ENCODE data around the gene ACER3. TPM values are rescaled to one million over a fixed set of nuclear protein-coding genes. Genes with fewer than 3 reads are reported as not detected.
"Not testable (repeated sequence)": the region's sequence is repeated elsewhere in the genome, so short reads cannot be mapped to it uniquely, and the experiment has no call there.

Gene ACER3
- total RNA-seq, 1 experiment from 2014 or later: 12.5 TPM

DNA sequence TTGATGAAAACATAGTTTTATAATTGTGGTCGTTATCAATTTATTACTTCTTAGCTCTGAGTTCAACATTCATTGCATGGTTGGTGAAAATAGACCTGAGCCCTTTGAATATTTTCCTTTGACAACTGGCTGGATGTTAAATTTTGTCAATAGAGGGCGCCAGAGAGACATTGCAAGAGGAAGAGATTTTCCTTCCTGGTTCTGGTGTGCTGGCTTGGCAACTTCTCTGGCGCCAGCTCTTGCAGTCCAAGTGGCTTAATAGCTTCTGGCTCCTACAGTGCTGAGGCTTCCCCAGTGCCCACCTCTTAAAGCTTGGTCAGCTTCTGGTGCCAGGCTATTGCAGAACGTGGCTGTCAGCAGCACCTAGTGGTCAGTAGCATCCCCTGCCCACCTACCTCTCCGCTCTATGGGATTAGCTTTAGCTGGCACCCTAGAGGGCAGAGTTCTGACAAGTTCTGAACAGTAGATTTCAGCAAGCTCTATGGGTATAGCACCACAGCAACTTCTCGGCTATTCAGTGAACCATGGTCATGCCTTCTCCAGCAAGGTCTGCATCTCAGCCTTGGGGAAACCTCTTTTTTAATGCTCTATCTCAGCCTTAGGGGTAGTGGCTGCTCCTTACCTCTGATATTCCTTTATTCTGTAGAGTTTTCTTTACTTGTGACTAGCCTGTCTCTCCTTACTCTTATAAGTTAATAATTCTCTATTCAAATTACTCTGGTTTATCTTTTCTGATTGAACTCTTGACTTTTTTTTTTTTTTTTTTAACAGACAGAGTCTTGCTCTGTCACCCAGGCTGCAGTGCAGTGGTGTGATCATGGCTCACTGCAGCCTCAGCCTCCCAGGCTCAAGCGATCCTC, 59.4 kb downstream of the ACER3 start:
- peak; percentile 80 for DNase-seq (ENCODE audit: low read depth)

DNA sequence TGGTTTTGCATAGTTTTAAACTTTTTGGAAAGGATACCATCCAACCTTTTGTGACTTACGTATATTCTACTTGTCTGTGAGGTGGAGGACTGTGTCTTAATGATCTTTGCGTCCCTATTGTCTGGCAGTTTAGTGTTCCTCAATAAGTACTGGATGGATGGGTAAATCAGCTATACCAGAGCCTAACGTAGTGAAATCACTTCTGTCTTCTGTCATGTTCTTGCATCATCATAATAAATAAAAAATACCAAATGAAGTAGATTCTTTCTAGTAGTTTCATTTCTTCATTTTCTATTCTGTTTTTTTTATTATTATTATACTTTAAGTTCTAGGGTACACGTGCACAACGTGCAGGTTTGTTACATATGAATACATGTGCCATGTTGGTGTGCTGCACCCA, 66.4 kb downstream of the ACER3 start:
- no peak for DNase-seq (ENCODE audit: low read depth)

DNA sequence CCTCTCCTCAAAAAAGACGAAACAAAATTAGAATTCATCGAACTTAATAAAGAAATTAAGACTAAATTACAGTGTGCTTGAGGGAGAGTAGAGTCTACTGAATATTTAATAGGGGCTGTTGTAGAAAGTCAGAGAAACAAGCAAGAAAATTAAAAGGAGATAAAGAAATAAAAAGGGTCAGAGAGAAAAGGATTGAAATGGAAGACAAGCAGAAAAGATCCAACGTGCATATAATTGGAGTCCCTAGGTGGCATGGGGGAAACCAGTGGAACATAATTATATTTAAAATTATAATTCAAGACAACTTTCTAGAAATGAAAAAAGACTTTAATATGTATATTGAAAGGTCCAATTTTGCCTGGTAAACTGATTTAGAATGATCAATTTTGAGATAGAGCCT, 74.3 kb downstream of the ACER3 start:
- no peak for DNase-seq (ENCODE audit: low read depth)

DNA sequence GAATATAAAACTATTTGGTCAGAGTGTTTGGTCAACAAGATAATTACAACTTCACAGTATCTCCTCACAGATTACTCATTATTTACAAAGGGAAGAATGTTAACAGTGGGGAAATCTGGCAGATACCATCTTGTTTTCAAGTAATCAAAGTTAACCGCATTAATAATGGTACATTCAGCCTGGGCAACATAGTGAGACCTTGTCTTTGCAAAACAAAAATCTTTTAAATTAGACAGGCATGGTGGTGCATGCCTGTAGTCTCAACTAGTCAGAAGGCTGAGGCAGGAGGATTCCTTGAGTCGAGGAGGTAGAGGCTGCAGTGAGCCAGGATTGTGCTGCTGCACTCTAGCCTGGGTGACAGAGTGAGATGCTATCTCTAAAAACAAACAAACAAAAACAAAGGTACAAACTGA, 78.5 kb downstream of the ACER3 start:
- DNase-seq (ENCODE audit: low read depth): peak; percentile 2

DNA sequence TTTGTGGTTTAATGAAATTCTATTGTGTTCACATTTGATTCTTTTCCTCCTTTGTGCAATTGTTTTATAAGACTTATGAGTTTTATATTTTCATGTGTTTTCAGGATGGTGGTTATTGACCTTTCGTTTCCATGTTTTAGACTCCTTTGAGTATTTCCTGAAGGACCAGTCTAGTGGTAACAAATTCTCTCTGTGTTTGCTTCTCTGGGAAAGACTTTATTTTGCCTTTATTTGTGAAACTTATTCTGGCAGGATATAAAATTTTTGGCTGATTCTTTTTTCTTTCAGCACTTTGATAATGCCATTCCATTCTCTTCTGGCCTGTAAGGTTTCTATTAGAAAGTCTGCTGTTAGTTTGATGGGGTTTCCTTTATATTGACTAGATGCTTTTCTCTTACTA, 83.5 kb downstream of the ACER3 start:
- no peak for DNase-seq (ENCODE audit: low read depth)

DNA sequence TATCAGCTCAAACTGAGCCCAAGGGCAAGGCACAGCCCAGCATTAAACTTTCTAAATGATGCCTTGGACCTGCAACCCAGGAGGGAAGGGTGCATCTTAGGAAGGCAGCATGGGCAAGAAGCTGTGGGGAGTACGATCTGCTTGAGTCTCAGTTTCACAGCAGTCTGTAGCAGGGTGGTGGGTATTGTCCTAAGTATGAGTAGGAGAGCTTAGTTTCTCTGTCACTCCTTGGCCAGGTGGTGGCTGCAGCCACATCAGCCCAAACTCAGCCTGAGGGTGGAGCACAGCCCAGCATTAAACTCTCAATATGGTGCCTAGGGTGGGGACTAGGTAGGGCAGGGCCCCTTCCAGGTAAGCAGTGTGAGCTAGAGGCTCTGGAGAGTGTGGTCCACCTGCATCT, 85.5 kb downstream of the ACER3 start:
- no peak for DNase-seq (ENCODE audit: low read depth)

DNA sequence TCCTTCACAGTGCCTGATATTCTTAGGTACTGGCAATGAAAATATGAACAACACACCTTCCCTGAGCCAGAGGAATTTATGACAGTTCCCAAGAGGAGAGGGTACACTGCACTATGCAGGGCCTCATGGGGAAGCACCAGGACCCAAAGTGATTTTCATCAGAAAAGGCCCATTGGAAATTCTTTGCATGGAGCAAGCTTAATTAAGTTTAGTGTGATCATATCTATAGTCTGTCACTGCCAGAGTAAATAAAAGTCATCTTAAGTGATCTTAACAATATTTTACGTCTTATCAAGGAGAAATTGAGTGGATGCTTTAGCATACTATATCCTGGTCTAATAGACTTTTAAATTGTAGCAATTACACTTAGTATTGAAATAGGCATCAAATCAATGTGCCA, 86.5 kb downstream of the ACER3 start:
- no peak for DNase-seq (ENCODE audit: low read depth)

DNA sequence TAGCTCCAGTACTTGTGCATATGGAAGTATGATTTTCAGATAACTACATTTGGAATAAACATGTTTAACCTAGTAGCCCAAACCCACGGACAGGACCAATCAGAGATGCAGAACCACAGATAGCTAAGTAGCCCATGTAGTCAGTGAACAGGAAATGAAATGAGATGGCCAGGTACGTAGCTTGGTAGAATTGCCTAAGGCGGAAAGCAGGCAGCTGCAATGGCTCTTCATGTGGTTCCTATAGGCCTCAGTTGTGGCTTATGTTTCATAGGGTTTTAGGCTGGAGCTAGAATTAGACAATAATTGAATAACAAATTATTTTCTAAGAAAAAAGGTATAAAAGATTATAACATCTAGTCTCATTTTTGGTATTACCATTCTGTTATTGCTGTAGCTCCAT, 87.1 kb downstream of the ACER3 start:
- no peak for DNase-seq (ENCODE audit: low read depth)

DNA sequence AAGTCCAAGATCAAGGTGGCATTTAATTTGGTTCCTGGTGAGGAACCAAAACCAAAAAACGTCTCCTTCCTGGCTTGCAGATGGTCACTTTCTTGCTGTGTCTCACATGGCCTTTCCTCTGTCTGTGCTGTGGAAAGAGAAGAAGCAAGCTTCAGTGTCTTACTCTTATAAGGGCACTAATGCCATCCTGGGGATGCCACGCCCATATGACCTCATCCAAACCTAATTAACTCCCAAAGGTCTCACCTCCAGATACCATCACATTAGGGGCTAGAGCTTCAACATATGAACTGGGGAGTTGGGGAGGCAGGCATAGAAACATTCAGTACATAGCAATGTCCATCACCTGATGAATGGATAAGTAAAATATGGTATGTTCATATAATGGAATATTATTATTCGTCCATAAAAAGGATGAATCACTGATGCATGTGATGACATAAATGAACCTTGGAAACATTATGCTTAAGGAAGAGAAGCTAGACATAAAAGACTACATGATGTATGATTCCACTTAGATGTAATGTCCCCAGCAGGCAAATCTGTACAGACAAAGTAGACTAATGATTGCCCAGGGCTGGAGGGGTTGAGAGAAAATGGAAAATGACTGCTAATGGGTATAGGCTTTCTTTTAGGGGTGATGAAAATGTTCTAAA, 94.9 kb downstream of the ACER3 start:
- no peak for DNase-seq (ENCODE audit: low read depth)

DNA sequence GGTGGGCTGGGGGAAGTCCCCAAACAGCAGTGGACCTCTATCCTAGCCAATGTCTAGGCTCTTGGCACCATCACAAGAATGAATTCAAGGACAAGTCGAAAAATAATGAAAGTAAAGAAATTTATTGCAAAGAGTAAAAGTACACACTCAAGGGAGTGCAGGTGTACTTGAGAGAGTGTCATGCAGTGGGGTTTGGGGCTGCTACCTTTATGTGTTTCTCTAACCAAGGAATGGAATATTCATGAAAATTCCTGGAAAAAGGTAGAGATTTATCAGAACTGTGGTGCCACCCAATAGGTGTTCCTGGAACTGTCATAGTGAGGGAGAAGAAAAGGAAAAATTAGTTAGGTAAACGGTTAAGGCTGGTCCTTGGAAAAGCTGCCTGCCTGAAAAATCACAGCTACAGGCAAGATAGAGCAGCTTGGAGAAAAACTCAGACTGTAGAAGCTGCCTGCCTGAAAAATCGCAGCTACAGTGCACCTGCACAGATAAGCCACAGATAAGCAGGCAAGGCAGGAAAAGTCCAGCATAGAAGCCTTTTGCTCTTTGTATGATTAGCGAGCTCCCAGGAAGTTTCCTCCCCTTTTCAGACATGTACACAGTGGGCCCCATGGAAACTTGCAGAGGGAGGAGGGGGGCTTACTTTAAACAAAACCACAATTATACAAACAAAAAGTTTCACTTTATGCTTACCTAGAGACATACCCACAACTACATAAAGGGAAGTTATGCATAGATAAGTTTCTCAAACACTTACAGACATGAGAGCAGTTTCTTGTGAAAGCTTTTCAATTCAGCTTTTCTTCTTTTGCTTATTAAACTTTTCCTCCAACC, 102.1 kb downstream of the ACER3 start:
- DNase-seq (ENCODE audit: low read depth): no peak

DNA sequence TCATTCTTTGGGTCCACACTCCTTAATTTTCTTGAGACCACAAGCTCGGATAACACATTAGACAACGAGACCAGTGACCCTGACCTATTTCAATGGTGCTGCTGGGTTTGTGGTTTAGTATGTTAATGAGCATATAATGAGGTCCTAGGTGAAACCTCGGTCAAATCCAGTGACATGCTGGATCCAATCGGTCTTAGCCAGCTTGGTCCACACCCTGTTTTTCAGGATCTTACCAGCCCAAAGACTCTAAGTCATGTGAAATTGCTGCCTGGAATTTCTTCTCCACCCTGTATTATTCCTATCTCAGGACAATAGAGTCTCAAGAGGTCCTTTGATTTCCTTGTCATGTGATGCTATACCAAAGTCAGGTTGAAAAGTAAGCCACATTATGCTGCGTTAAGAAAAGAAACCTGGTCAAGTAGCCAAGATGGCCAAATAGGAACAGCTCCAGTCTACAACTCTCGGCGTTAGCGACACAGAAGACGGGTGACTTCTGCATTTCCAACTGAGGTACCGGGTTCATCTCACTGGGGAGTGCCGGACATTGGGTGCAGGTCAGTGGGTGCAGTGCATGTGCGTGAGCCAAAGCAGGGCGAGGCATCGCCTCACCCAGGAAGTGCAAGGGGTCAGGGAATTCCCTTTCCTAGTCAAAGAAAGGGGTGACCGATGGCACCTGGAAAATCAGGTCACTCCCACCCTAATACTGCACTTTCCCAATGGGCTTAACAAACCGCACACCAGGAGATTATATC, 102.9 kb downstream of the ACER3 start:
- DNase-seq (ENCODE audit: low read depth): not testable (repeated sequence)

DNA sequence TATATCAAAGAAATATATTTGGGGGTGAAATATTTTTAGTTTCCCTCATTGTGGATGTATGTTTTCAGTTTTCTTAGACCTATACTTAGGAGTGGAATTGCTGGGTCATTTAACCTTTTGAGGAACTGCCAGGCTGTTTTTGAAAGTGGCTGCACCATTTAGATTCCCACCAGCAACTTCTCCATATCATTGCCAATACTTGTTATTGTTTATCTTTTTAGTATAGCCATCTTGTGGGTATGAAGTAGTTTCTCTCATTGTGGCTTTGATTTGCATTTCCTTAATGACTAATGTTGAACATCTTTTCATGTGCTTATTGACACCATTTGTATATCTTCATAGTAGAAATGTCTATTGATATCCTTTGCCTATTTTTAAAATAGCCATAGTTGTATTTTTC, 111.3 kb downstream of the ACER3 start:
- DNase-seq (ENCODE audit: low read depth): no peak

DNA sequence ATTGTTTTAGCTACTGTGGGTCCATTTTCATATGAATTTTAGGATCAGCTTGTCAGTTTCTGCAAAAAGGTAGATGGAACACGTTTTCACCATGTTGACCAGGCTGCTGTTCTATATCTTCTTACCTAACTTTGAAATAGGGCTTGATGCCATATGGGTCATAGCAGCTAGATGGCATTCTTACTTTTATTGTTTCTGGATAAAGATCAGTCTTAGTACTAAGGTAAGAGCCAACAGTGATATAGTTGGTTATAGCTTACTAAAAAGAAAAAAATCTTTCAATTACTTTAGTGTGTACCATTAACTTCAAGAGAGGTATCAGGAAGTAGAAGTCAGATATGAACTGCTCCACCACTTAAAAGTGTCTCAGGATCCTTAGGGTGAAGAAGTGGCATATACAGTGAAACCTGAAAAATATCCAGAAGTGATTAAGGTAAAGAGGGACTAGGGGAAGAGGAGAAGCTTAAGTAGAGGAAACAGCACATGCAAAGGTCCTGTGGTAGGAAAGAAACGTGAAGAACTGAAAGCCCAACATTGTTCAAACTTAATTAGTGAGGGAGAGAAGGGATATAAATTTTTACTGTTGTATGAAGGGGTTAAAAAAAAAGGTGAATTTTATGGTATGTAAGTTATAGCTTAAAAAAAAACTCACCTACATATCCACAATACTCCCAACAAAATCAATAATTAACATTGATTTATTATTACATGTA, 113.6 kb downstream of the ACER3 start:
- no peak for DNase-seq (ENCODE audit: low read depth)

DNA sequence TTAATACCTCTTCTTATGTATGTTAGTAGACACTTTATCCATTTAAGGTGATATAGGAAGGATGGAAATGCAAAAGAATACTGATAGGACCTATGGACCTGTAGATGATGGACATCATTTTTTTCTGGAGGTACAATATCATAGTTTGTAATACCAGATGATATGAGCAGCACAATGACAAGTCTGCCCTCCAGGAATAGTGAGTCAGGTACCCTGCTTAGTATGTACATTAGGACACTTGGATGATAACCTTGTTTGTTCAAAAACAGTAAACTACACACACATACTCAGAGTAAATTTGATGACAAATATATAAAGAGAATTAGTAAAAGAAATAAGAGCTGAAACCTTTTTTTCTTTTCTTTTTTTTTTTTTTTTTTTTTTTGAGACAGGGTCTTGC, 114.8 kb downstream of the ACER3 start:
- no peak for DNase-seq (ENCODE audit: low read depth)

DNA sequence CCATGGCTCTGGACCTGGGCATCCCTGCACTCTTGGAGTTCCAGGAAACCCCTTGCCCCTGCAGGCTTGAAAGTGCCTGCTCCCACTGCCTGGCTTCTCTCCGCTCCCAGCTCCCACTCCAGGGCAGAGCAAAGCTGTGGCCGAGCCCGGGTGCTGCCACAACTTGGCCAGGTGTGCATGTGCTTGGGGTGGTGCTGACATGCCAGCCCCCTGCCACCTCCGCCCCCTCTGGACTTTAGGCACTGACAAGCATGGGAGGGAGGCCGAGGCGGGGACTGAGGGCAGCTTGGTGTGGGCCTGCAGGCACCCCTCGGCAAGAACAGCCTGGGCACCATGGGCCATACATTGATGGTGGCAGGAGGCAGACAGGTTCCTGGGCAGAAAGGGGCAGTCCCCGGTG, 117.1 kb downstream of the ACER3 start:
- no peak for DNase-seq (ENCODE audit: low read depth)

DNA sequence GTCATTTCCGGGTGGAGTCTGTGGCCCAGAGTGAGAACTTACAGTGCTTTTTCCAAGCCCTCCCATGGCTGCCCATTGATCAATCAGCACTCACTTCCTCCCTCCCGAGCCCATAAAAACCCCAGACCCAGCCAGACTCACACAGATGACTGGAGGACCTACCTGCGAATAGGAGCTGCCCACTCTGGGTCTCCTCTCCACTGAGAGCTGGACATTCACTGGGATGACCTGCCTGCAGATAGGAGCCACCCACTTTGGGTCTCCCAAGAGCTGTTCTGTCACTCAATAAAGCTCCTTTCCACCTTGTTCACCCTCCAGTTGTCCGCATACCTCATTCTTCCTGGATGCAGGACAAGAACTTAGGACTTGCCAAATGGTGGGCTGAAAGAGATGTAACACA, 117.5 kb downstream of the ACER3 start:
- no peak for DNase-seq (ENCODE audit: low read depth)

DNA sequence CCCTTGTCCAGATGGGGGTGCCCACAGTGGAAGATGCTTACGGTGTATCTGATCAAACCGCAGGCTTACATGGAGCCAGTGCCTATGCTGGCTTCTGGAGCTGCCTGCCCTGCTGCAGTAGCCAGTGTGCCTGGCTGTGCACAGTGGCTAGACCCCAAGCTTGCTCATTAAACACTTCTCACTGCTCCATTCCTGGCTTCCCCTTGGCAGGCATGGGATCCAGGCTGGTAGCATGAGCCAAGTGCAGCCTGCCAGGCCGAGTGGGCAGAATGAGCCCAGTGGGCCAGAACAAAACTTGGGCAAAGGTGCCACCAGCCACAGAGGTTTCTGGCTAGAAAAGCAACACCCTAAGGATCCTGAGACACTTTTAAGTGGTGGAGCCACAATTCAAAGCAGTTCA, 118.1 kb downstream of the ACER3 start:
- no peak for DNase-seq (ENCODE audit: low read depth)

DNA sequence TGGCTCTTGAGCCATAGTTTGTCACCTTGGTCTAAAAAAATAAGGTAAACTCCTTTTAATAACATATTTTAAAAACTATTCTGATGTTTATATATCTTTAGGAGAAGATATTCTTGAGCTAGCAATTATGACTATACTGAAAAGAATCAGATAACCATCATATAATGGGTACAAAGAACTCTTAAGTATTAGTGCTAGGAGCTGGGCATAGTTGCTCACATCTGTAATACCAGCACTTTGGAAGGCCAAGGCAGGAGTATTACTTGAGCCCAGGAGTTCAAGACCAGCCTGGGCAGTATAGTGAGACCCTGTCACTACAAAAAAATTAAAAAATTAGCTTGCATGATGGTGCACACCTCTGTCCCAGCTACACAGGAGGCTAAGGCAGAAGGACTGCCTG, 119.5 kb downstream of the ACER3 start:
- DNase-seq (ENCODE audit: low read depth): no peak

DNA sequence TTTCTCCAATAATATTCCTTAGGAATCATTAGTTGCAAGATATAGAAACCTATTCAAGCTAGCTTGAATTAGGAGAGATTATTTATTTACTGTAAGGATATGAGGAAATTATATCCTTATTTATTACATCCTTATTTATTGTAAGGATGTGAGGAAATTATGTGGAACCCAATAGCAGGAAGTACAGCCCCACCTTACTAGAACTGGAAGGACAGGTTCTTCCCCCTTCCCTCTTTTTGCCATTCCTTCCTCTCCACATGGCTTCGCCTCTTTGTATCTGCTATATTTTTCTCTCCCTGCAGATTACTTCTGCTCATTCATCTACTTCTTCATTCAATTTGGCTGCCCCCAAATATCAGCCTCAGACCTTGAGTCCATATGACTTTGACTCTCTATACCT, 124.0 kb downstream of the ACER3 start:
- DNase-seq (ENCODE audit: low read depth): no peak

DNA sequence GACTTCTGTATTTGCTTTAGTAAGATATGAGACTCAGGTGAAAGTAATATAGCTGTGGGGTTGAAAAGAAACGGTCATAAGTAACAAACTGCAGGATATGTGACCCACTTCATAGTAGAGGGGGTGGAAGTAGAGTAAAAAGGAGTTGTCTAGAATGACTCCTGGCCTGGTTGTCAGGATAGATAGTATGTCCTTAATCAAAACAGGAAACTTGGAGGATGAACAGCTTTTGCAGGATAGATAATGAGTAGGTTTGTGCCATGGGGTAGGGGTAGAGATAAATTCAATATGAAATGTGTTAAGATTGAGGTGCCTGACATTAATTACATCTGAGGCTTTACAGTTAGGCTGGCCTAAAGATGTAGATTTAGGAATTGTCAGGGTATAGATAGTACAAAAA, 126.5 kb downstream of the ACER3 start:
- no peak for DNase-seq (ENCODE audit: low read depth)

DNA sequence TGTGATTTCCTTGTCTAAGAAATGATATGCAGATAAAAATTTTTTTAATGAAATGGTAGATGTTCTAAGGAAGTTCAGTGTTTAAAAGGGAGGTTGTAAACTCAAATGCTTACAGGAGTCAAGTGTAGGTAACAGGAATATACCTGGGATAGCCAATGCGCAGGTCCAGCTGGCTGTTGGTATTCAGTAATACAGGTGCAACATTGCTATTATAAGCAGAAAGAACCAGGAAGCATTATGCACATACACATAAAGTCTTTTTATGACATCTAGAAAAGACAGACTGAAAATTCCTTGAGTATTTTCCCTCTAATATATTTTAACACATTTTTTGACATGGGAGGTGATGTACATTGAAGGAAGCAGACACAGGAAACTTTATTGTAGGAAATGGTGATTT, 129.9 kb downstream of the ACER3 start:
- DNase-seq (ENCODE audit: low read depth): no peak
